OCI-LY3 (cell line): ENCODE data around the gene CTDP1.

Experiments used
- H2AFZ ChIP-seq: fragments of 200-600, 300-600 bp; shearing (Covaris generic); 2 replicates; pipeline ENCODE4 v1.6.0; 2014; ENCODE audit warnings: antibody characterized with exemption, low read depth, low read length
- H3K27ac ChIP-seq: fragments of 200-600, 300-600 bp; sonication (generic); 2 replicates; pipeline ENCODE4 v1.5.1; 2014; ENCODE audit warnings: mild to moderate bottlenecking, low read length, moderate library complexity, mixed read lengths
- H3K27me3 ChIP-seq: fragments of 200-600, 300-600 bp; sonication (generic); 2 replicates; pipeline ENCODE4 v1.6.1; 2014; ENCODE audit warnings: low read depth, low read length, mixed read lengths
- H3K36me3 ChIP-seq: fragments of 200-600, 300-600 bp; sonication (generic); replicated peaks from 2 replicates; pipeline ENCODE3; 2014; ENCODE audit warnings: low read depth, low read length, mixed read lengths
- H3K4me1 ChIP-seq: fragments of 300-600, 200-600 bp; sonication (generic); 2 replicates; pipeline ENCODE4 v1.6.1; 2014; ENCODE audit warnings: low read length, mixed read lengths
- H3K4me2 ChIP-seq: fragments of 200-600, 300-600 bp; sonication (generic); 2 replicates; pipeline ENCODE4 v1.6.1; 2014; ENCODE audit warnings: low read length, mixed read lengths
- H3K4me3 ChIP-seq: fragments of 300-600, 200-600 bp; sonication (generic); 2 replicates; pipeline ENCODE4 v1.5.1; 2014; ENCODE audit warnings: antibody characterized with exemption, mild to moderate bottlenecking, low read length, moderate library complexity
- H3K79me2 ChIP-seq: fragments of 300-600, 200-600 bp; shearing (Covaris generic); 2 replicates; pipeline ENCODE4 v1.6.1; 2014; ENCODE audit warnings: mild to moderate bottlenecking, low read length, mixed read lengths
- H3K9ac ChIP-seq: fragments of 300-600, 200-600 bp; shearing (Covaris generic); 2 replicates; pipeline ENCODE4 v1.6.0; 2014; ENCODE audit warnings: mild to moderate bottlenecking, low read length, moderate library complexity
- H3K9me3 ChIP-seq: fragments of 200-600, 300-600 bp; shearing (Covaris generic); 2 replicates; pipeline ENCODE4 v1.6.1; 2014; ENCODE audit warnings: low read length, mixed read lengths; ENCODE audit not compliant: insufficient read depth
- H4K20me1 ChIP-seq: fragments of 200-600, 300-600 bp; sonication (generic); 2 replicates; pipeline ENCODE4 v1.6.1; 2016; ENCODE audit warnings: low read length, mixed read lengths; ENCODE audit not compliant: insufficient read depth
- EZH2phosphoT487 ChIP-seq: fragments of 200-600 bp; shearing (Covaris generic); IDR thresholded peaks from 2 replicates; pipeline ENCODE4 v1.6.1; 2018; ENCODE audit warnings: antibody characterized with exemption, mixed run types, low read depth
- TF ChIP-seq, protein P1 (sequence below): fragments of 200-600, 300-600 bp; sonication (generic); IDR thresholded peaks from 2 replicates; pipeline ENCODE4 v1.5.1; 2014; ENCODE audit warnings: antibody characterized with exemption, low read length, low read depth

The CTDP1 gene

DNA sequence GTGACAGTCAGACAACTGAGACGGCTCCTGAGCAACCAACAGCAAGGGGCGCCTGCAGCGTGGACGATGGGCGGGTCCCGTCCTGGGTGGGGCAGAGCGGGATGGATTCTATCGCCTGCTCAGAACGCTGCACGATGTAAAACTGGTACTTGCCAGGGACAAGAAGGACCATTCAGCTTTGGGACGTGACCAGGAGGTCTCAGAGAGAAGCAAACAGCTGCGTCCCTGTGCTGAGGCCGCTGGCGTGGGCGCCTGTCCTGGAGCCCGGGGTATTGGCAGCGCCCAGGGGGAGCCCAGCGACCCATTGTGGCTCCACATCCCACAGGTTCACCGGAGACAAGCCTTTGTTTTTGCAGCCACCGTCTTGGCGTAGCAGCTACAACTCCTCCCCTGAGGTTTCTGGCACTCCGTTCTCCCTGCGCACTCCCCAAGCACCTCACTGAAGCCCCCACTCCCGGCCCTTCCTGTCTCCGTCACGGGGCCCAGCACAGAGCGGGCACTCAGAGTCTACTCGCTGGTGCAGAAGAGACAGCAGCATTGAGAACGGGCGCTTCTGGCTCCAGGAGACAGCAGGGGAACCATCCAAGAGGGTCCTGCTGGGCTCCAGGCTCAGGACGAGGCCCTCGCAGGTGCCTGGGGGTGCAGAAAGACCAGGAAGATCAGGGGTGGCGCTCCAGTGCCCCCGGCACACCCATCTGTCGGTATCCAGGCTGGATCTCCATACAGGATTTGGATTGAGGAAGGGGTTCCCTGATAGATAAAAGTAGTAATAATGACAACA is 96.0 kb downstream of the CTDP1 start:
- Histone ChIP-seq H2AFZ (no peak overlapping the region), H3K27me3 (peaks cover 21% of the 10 kb centered on the region), H3K79me2 (no peaks in the 10 kb centered on the region), H3K4me1 (no peaks in the 10 kb centered on the region), H3K36me3 (no peaks in the 10 kb centered on the region), H3K4me2 (no peak overlapping the region), H3K9ac (no peak overlapping the region), H4K20me1 (no peaks in the 10 kb centered on the region), H3K27ac (no peak overlapping the region), H3K9me3 (no peaks in the 10 kb centered on the region), H3K4me3 (no peak overlapping the region)
- no peak for TF ChIP-seq EZH2phosphoT487
- TF ChIP-seq, protein P1, sequence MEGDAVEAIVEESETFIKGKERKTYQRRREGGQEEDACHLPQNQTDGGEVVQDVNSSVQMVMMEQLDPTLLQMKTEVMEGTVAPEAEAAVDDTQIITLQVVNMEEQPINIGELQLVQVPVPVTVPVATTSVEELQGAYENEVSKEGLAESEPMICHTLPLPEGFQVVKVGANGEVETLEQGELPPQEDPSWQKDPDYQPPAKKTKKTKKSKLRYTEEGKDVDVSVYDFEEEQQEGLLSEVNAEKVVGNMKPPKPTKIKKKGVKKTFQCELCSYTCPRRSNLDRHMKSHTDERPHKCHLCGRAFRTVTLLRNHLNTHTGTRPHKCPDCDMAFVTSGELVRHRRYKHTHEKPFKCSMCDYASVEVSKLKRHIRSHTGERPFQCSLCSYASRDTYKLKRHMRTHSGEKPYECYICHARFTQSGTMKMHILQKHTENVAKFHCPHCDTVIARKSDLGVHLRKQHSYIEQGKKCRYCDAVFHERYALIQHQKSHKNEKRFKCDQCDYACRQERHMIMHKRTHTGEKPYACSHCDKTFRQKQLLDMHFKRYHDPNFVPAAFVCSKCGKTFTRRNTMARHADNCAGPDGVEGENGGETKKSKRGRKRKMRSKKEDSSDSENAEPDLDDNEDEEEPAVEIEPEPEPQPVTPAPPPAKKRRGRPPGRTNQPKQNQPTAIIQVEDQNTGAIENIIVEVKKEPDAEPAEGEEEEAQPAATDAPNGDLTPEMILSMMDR: no peak

DNA sequence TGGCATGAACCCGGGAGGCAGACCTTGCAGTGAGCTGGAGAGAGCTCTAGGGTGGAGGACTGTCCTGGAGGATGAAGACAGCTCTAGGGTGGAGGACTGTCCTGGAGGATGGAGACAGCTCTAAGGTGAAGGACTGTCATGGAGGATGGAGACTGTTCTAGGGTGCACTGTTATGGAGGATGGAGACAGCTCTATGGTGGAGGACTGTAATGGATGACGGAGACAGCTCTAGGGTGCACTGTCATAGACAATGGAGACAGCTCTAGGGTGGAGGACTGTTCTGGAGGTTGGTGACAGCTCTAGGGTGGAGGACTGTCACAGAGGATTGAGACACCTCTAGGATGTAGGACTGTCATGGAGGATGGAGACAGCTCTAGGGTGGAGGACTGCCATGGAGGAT is 97.1 kb downstream of the CTDP1 start:
- Histone ChIP-seq H3K4me2 (no peak overlapping the region), H2AFZ (no peak overlapping the region), H3K4me3 (no peak overlapping the region), H3K27ac (no peak overlapping the region), H3K9ac (no peak overlapping the region), H3K36me3 (no peaks in the 10 kb centered on the region), H4K20me1 (no peaks in the 10 kb centered on the region), H3K9me3 (no peaks in the 10 kb centered on the region), H3K27me3 (peaks cover 21% of the 10 kb centered on the region), H3K4me1 (no peaks in the 10 kb centered on the region), H3K79me2 (no peaks in the 10 kb centered on the region)
- TF ChIP-seq, protein P1: no peak
- TF ChIP-seq EZH2phosphoT487: no peak

DNA sequence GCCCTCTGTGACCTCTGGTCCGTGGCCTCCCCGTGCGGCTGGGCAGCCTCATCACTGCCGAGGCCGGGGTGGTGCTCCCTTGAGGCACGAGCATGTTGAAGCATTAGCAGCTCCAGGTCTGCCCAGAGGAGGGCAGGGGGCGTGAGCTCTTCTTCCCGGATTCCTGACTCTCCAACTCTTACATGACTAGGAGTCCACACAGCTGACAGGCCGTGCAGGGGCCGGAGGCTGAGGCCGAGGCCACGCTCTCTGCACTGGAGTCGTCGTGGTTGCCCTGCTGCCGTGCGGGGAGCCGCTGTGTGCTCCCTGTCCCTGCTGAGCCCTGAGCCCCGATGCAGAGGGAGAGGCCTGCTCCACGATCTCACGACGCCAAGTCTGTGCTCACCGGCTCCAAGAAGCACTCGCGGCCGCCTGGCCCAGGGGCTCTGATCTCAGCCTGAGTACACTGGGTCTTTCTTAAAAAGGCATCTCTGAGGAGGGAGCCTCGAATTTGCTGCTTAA is 98.7 kb downstream of the CTDP1 start:
- no peaks in the 10 kb centered on the region for H3K36me3 ChIP-seq
- H3K9me3 ChIP-seq: no peaks in the 10 kb centered on the region
- peaks cover 21% of the 10 kb centered on the region for H3K27me3 ChIP-seq
- TF ChIP-seq, protein P1: no peak
- TF ChIP-seq EZH2phosphoT487: no peak
- H3K4me2 ChIP-seq: no peak overlapping the region
- H3K27ac ChIP-seq: no peak overlapping the region
- H3K9ac ChIP-seq: no peak overlapping the region
- H3K4me1 ChIP-seq: no peaks in the 10 kb centered on the region
- H2AFZ ChIP-seq: no peak overlapping the region
- no peaks in the 10 kb centered on the region for H4K20me1 ChIP-seq
- no peak overlapping the region for H3K4me3 ChIP-seq
- no peaks in the 10 kb centered on the region for H3K79me2 ChIP-seq

DNA sequence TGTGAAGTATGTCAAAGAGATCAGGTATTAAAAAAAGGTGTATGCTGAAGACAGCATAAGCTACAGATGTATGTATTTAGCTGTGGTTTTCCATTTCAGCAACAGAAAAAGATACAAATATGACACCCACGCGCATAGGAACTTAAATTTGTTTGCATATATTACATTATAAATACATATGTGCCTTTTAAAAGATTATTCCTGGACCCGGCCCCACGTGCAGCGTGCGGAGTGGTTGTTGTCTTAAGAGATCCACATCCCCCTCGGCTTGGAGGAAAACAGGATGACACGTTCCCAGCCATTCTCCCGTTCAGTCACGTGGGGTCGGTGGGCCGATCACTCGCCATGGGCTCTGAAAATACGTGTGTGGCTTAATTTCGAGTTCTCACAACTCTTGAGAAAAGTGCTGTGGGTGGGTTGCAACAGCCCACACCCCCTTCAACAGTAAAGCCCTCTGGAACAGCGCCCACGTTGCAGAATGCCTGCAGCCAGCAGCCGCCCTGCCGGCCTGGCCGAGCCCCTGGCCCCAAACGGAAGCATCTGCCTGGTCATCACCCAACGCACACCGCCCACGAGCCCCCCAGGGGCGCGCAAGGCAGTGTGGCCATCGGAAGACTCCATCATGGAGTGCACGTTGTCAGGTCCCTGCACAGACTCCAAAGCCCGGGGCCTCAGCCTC is 99.6 kb downstream of the CTDP1 start:
- H3K9me3 ChIP-seq: no peaks in the 10 kb centered on the region
- H2AFZ ChIP-seq: no peak overlapping the region
- TF ChIP-seq, protein P1: no peak
- no peak for TF ChIP-seq EZH2phosphoT487
- H4K20me1 ChIP-seq: no peaks in the 10 kb centered on the region
- H3K4me1 ChIP-seq: no peaks in the 10 kb centered on the region
- H3K36me3 ChIP-seq: no peaks in the 10 kb centered on the region
- H3K4me2 ChIP-seq: no peak overlapping the region
- no peak overlapping the region for H3K27ac ChIP-seq
- H3K27me3 ChIP-seq: peaks cover 21% of the 10 kb centered on the region
- H3K79me2 ChIP-seq: no peaks in the 10 kb centered on the region
- no peak overlapping the region for H3K9ac ChIP-seq
- H3K4me3 ChIP-seq: no peak overlapping the region
